OCI-LY7 (cell line): ENCODE data around the gene ELP6. TPM values are rescaled to one million over a fixed set of nuclear protein-coding genes. Genes with fewer than 3 reads are reported as not detected.
A peak's percentile ranks its signal among the peaks of the same experiment; 100 is the strongest.
"Not testable (repeated sequence)": the region's sequence is repeated elsewhere in the genome, so short reads cannot be mapped to it uniquely, and the experiment has no call there.

Experiments
- BruUV-seq: library from RNA; stranded (reverse); fragments of 400-500 nt; replicated peaks from 2 replicates; lab custom pipeline; 2021; lab: Mats Ljungman, UMichigan
- CTCF ChIA-PET: fragments of 300-600 bp; sonication (Branson Sonifier 250); formaldehyde crosslinking; loops from one replicate; lab custom pipeline; 2022; ENCODE audit warnings: antibody characterized with exemption; ENCODE audit not compliant: unreplicated experiment; lab: Charles Lee
- POLR2A ChIA-PET: fragments of 300-600 bp; sonication (Branson Sonifier 250); formaldehyde crosslinking; loops from one replicate; lab custom pipeline; 2022; ENCODE audit warnings: antibody characterized with exemption; lab: Charles Lee
- DNase-seq: peaks from one replicate; pipeline ENCODE4 v3.0.0-alpha.2; 2015; ENCODE audit warnings: low spot score
- H2AFZ ChIP-seq: fragments of 200-600 bp; sonication (generic), shearing (Covaris generic); 2 replicates; pipeline ENCODE4 v1.6.1; 2014; ENCODE audit warnings: mild to moderate bottlenecking, antibody characterized with exemption, low read length, moderate library complexity
- H3K27ac ChIP-seq: fragments of 200-600 bp; sonication (generic); 2 replicates; pipeline ENCODE4 v1.5.1; 2014; ENCODE audit warnings: mixed run types, low read depth, mild to moderate bottlenecking, moderate library complexity, low read length, inconsistent platforms; ENCODE audit not compliant: poor library complexity, severe bottlenecking
- H3K36me3 ChIP-seq: fragments of 200-600 bp; sonication (generic); 2 replicates; pipeline ENCODE4 v1.6.1; 2014; ENCODE audit warnings: mild to moderate bottlenecking, antibody characterized with exemption, low read length, moderate library complexity, mixed read lengths; ENCODE audit not compliant: insufficient read depth
- H3K4me1 ChIP-seq: fragments of 200-600 bp; sonication (generic); 2 replicates; pipeline ENCODE4 v1.5.1; 2014; ENCODE audit warnings: mild to moderate bottlenecking, low read length; ENCODE audit not compliant: insufficient read depth, poor library complexity, severe bottlenecking
- H3K4me2 ChIP-seq: fragments of 200-600 bp; sonication (generic); 2 replicates; pipeline ENCODE4 v1.6.1; 2014; ENCODE audit warnings: mild to moderate bottlenecking, low read length
- H3K4me3 ChIP-seq: fragments of 200-600 bp; sonication (generic); 2 replicates; pipeline ENCODE4 v1.5.1; 2014; ENCODE audit warnings: mild to moderate bottlenecking, low read depth, low read length; ENCODE audit not compliant: poor library complexity, severe bottlenecking
- H3K79me2 ChIP-seq: fragments of 200-600 bp; sonication (generic); 2 replicates; pipeline ENCODE4 v1.6.1; 2016; ENCODE audit warnings: low read depth, mild to moderate bottlenecking, low read length, moderate library complexity, mixed read lengths; ENCODE audit not compliant: insufficient read depth
- H3K9me2 ChIP-seq: fragments of 200-600 bp; sonication (generic); 2 replicates; pipeline ENCODE4 v1.6.1; 2016; ENCODE audit warnings: mild to moderate bottlenecking, low read length, mixed read lengths; ENCODE audit not compliant: insufficient read depth
- H3K9me3 ChIP-seq: fragments of 200-600 bp; sonication (generic); 2 replicates; pipeline ENCODE4 v1.6.1; 2014; ENCODE audit warnings: mild to moderate bottlenecking, mixed run types, low read length, mixed read lengths
- H4K20me1 ChIP-seq: fragments of 200-600 bp; sonication (generic); 2 replicates; pipeline ENCODE4 v1.6.1; 2014; ENCODE audit warnings: mild to moderate bottlenecking, antibody characterized with exemption, low read length, moderate library complexity, mixed read lengths; ENCODE audit not compliant: insufficient read depth
- EZH2phosphoT487 ChIP-seq: fragments of 200-600 bp; sonication (generic); IDR thresholded peaks from 2 replicates; pipeline ENCODE4 v1.6.1; 2018; ENCODE audit warnings: low read depth, borderline replicate concordance, mild to moderate bottlenecking, mixed run types, antibody characterized with exemption, low read length, moderate library complexity, mixed read lengths
- intact Hi-C: fragments of 100-400 bp; cut with micrococcal nuclease; formaldehyde crosslinking; loops from one replicate; pipeline ENCODE4 v1.10.0; 2022; ENCODE audit not compliant: unreplicated experiment
- total RNA-seq, 2 experiments: library from RNA; depleted of rRNA in 1 of 2; stranded (reverse); fragments of >200 nt in 1 of 2; shearing (Covaris generic) in 1 of 2; gene quantifications; 2 replicates each; pipeline ENCODE4 v1.2.3, GENCODE V29; 2014 to 2022
- TF ChIP-seq, protein P1 (sequence below): fragments of 200-600 bp; sonication (generic); conservative IDR thresholded peaks from 2 replicates; pipeline ENCODE4 v1.5.1; 2014; ENCODE audit warnings: mild to moderate bottlenecking, antibody characterized with exemption, low read length, moderate library complexity, mixed read lengths

The ELP6 gene
- total RNA-seq, 2 experiments from 2014 or later = 91.5 to 92.5 TPM

DNA sequence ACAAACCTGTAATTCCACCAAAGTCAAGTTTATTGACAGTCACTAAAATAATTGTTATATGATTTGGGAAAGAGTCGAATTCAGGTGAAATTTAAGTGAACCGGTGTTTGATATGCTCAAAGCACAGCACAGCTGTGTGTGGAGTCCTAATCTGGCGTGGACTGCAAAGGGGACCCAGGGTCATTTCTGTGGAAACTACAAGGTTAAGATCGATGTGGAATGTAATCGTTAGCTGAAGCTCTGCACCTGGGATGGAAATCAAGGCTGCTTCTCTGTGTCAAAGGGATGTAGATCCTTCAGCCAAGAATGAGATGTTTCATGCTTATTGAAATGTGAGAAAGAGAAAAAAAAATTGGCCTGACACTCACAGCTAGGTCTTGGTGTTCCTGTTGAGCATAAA is 1.6 kb upstream of the ELP6 start:
- intact Hi-C loops = no loop called here
- H3K4me3 ChIP-seq = no peak overlapping the region
- H3K27ac ChIP-seq = no peak overlapping the region
- ChIA-PET POLR2A (no interaction called here), CTCF (no interaction called here)
- H3K9me2 ChIP-seq = no peaks in the 10 kb centered on the region
- H3K4me1 ChIP-seq = peaks cover 10% of the 10 kb centered on the region
- no peaks in the 10 kb centered on the region for H4K20me1 ChIP-seq
- BruUV-seq = no TSS peak
- H3K4me2 ChIP-seq = no peak overlapping the region
- peaks cover 14% of the 10 kb centered on the region for H3K36me3 ChIP-seq
- H2AFZ ChIP-seq = no peak overlapping the region; the same call in 1 of the 2 replicates
- no peak for TF ChIP-seq EZH2phosphoT487
- TF ChIP-seq, protein P1, sequence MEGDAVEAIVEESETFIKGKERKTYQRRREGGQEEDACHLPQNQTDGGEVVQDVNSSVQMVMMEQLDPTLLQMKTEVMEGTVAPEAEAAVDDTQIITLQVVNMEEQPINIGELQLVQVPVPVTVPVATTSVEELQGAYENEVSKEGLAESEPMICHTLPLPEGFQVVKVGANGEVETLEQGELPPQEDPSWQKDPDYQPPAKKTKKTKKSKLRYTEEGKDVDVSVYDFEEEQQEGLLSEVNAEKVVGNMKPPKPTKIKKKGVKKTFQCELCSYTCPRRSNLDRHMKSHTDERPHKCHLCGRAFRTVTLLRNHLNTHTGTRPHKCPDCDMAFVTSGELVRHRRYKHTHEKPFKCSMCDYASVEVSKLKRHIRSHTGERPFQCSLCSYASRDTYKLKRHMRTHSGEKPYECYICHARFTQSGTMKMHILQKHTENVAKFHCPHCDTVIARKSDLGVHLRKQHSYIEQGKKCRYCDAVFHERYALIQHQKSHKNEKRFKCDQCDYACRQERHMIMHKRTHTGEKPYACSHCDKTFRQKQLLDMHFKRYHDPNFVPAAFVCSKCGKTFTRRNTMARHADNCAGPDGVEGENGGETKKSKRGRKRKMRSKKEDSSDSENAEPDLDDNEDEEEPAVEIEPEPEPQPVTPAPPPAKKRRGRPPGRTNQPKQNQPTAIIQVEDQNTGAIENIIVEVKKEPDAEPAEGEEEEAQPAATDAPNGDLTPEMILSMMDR = no peak
- no peak for DNase-seq
- H3K79me2 ChIP-seq = peaks cover 28% of the 10 kb centered on the region
- no peaks in the 10 kb centered on the region for H3K9me3 ChIP-seq

DNA sequence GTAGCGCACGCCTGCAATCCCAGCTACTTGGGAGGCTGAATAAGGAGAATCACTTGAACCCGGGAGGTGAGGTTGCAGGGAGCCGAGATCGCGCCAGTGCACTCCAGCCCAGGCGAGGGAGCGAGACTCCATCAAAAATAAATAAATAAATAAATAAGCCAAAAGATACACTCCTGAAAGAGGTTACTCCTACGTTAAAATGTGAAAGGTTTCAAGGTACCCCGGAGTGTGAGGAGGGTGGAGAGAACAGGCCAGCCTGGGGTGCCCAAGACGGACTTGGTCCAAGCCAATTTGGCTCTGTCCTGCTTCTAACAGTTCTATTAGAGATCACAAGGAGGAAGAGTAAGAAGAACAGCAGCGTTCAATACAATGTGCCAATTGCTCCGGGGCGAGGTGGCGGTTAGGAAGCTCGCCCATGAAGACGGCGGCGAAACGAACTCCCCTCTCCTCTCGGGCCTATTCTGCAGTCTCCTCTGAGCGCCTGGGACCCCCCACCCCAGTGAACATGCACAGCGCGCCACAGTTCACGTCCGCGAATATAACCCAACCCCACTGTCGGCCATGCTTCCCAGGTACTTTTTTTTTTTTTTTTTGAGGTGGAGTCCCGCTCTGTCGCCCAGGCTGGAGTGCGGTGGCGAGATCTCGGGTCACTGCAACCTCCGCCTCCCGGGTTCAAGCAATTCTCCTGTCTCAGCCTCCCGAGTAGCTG is 942 bp downstream of the ELP6 start:
- Histone ChIP-seq H3K27ac (peak overlapping the region; percentile 83), H3K4me3 (peak overlapping the region; percentile 82), H3K79me2 (peaks cover 28% of the 10 kb centered on the region), H3K9me3 (no peaks in the 10 kb centered on the region), H3K4me1 (peaks cover 10% of the 10 kb centered on the region), H2AFZ (peak overlapping the region; percentile 81; the same call in 1 of the 2 replicates), H3K36me3 (peaks cover 38% of the 10 kb centered on the region), H3K4me2 (peak overlapping the region; percentile 82), H3K9me2 (no peaks in the 10 kb centered on the region), H4K20me1 (no peaks in the 10 kb centered on the region)
- CTCF ChIA-PET = interaction anchor here (0.5 kb wide), 1 partner anchor 39 kb away, joined by 3 read pairs; no protein-coding TSS in a partner anchor
- TF ChIP-seq, protein P1 = no peak
- TF ChIP-seq EZH2phosphoT487 = no peak
- POLR2A ChIA-PET = interaction anchor here (0.5 to 1.0 kb wide), 3 partner anchors 30 to 1260 kb away, joined by 3 to 11 read pairs (median 7); no protein-coding TSS in a partner anchor
- intact Hi-C loops = loop anchor here (1.0 to 2.0 kb wide), 5 partner anchors 21 to 576 kb away; partner anchors contain the start of gene SCAP
- BruUV-seq = TSS peak; percentile 66
- peak; percentile 57 for DNase-seq

DNA sequence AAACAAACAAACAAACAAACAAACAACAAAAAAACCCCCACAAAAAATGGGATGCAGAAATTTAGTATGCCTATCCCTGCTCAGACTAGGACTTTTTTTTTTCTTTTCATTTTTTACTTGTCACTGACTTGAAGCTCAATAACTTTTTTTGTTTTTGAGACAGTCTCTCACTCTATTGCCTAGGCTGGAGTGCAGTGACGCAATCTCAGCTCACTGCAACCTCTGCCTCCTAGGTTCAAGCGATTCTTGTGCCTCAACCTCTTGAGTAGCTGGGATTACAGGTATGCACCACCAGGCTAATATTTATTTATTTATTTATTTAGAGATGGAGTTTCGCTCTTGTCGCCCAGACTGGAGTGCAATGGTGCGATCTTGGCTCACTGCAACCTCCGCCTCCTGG is 8.2 kb downstream of the ELP6 start:
- H3K4me2 ChIP-seq, H3K27ac ChIP-seq, H3K9me2 ChIP-seq, H3K4me1 ChIP-seq, H3K9me3 ChIP-seq, BruUV-seq, DNase-seq, H3K4me3 ChIP-seq, intact Hi-C loops, CTCF ChIA-PET, H3K79me2 ChIP-seq, H2AFZ ChIP-seq, H4K20me1 ChIP-seq: not testable (repeated sequence)
- POLR2A ChIA-PET = interaction anchor here (0.6 kb wide), 2 partner anchors 388 to 1942 kb away, joined by 3 to 7 read pairs; no protein-coding TSS in a partner anchor
- peaks cover 74% of the 10 kb centered on the region for H3K36me3 ChIP-seq
